IPS-18a (cell line): ENCODE results near the gene HK3.

Experiments used
- H3K27ac ChIP-seq: one replicate; pipeline ENCODE4 v1.5.1; 2013; ENCODE audit warnings: low read length
- H3K27me3 ChIP-seq: one replicate; pipeline ENCODE4 v1.6.1; 2013; ENCODE audit warnings: mild to moderate bottlenecking, low read length; ENCODE audit not compliant: control insufficient read depth, insufficient read depth
- H3K36me3 ChIP-seq: one replicate; pipeline ENCODE4 v1.6.1; 2013; ENCODE audit warnings: low read depth, low read length; ENCODE audit not compliant: control insufficient read depth
- H3K4me1 ChIP-seq: one replicate; pipeline ENCODE4 v1.6.1; 2013; ENCODE audit warnings: low read depth, low read length; ENCODE audit not compliant: control insufficient read depth
- H3K4me3 ChIP-seq: one replicate; pipeline ENCODE4 v1.5.1; 2013; ENCODE audit warnings: low read length
- H3K9ac ChIP-seq: one replicate; pipeline ENCODE4 v1.6.1; 2013; ENCODE audit warnings: mild to moderate bottlenecking, low read length, moderate library complexity
- H3K9me3 ChIP-seq: one replicate; pipeline ENCODE4 v1.6.1; 2013; ENCODE audit warnings: low read depth, low read length; ENCODE audit not compliant: control insufficient read depth

HK3 gene

DNA sequence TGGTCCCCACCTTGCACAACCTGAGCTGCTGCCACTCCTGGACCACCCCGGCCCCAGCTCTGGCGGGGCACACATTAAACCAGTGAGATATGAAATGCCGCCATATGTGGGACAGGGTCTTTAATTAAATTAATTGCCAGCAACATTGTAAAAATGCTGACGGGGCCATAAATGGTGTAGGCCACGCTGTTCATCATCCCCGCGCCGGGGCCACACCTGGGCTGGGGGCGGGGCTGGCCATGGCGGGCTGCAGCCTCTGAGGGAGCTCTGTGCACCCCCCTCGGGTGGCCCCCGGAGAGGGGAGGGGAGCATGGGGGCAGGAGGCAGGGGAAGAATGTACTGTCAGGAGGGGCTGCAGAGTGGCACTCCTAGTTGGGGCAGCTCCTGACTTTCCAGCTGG, 47.8 kb downstream of the HK3 start:
- H3K27ac ChIP-seq, result no peak overlapping the region
- no peak overlapping the region for H3K9ac ChIP-seq
- H3K9me3 ChIP-seq, result no peaks in the 10 kb centered on the region
- no peaks in the 10 kb centered on the region for H3K27me3 ChIP-seq
- H3K4me3 ChIP-seq, result no peak overlapping the region
- no peaks in the 10 kb centered on the region for H3K4me1 ChIP-seq
- no peaks in the 10 kb centered on the region for H3K36me3 ChIP-seq

DNA sequence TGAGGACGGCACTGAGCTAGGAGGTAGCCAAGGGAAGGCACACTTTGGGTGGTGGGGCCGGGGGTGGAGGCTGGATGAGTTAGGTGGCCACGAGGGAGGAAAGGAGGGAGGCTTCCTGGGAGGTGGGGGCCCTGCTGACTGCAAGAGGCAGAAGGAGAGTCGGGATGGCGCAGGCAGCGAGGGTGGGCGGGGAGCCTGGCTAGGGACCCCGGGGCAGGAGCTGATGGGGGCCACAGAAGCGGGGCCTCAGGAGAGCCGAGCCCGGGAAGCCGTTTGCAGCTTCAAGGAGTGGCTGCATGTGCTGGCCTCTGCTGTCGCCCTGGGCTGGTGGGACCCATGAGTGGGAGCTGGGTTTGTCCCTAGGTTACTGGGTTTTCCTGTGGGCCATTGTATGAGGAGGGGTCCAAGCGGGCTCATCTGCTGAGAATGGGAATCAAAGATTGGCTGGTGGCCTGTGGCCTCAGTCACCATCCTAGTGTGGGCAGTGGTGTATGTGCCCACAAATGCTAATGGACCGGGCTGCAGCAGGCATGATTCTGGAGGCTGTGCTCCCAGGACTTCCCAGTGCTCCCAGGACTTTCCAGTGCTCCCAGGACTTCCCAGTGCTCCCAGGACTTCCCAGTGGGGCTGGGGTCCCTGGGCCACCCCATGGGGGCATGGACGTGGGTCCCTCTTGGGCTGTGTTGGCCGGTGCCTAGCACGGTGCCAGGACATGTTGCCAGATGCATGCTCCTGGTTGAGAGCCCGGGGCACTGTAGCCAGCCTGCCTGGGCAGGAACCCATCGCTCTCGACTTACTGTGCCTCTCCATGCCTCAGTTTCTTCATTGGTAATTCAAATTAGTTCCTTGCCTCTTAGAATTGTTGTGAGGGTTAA, 48.5 kb downstream of the HK3 start:
- H3K36me3 ChIP-seq, result no peaks in the 10 kb centered on the region
- no peak overlapping the region for H3K4me3 ChIP-seq
- H3K9ac ChIP-seq, result no peak overlapping the region
- H3K9me3 ChIP-seq, result no peaks in the 10 kb centered on the region
- no peaks in the 10 kb centered on the region for H3K4me1 ChIP-seq
- H3K27ac ChIP-seq, result no peak overlapping the region
- no peaks in the 10 kb centered on the region for H3K27me3 ChIP-seq

DNA sequence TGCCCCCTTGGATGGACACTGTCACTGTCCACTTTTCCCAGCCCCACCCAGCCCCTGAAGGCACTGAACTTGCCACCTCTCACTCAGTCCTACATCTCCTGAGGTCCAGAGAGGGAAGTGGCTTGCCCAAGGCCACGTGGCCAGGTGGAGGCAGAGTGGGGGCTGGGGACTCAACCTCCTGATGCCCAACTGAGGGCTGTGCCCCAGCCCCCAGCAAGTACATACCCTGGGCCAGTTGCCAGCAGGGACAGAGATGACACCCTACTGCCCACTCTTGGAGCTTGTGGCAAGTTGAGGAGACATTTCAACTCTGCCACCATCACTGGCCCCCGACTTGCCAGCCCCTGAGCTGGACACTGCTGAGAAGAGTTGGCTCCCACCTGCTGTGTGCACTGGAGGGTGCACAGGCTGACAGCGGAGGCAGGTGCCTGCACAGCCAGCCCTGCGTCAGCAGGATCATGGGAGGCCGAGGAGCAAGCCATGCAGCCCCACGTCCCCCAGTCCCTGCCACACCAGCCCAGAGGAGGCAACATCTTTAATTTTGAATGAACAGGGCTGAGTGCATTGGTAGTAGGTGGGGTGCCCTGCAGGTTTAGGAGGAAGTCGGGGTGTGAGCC, 49.4 kb downstream of the HK3 start:
- Histone ChIP-seq H3K36me3 (no peaks in the 10 kb centered on the region), H3K4me3 (no peak overlapping the region), H3K9ac (no peak overlapping the region), H3K9me3 (no peaks in the 10 kb centered on the region), H3K27me3 (no peaks in the 10 kb centered on the region), H3K27ac (no peak overlapping the region), H3K4me1 (no peaks in the 10 kb centered on the region)

DNA sequence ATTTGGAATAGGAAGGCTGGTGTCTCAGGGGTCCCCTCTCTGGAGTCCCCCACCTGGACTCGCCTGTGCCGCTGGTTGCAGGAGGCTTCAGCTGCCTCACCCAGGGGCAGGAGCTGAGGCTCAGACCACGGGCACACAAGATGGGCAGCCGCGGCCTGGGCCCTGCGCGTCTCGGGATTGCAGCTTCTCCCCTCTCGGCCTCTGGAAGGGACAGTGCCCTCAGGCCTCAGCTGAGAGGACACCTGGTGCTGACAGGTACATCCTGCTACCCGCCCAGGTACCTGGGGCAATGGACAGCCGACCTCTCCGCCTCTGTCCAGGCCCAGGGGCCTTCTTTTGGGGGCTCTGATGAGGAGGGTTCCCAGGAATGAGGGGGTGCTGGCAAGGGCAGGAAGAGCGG, 50.5 kb downstream of the HK3 start:
- H3K36me3 ChIP-seq, result no peaks in the 10 kb centered on the region
- no peaks in the 10 kb centered on the region for H3K9me3 ChIP-seq
- H3K4me3 ChIP-seq, result no peak overlapping the region
- H3K27me3 ChIP-seq, result no peaks in the 10 kb centered on the region
- H3K27ac ChIP-seq, result no peak overlapping the region
- no peaks in the 10 kb centered on the region for H3K4me1 ChIP-seq
- H3K9ac ChIP-seq, result no peak overlapping the region

DNA sequence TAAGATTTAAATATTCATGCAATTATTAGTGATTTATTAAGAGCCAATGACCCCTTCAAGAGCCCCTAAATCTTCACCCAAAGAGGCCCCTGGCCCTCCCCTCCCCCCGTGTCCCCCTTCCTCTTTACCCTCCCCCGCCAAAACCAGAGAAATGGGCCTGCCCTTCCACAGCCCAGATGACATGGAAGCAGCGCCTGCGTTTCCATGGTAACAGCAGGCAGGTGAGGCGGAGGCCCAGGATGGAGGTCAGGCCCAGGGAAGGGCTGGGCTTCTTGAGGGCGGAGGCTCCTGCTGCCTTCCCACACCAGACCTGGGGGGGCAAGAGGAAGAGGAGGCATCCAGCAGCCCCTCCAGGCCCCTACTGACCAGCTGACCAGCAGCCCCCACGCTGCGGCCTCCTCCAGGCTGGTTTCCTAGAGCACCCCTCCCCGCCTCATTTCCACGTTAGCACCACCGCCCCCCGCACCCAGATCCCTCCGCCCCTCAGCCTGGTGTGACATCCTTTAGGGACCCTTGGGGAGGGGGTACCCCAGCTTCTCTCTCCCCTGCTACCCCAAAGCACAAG, 51.3 kb downstream of the HK3 start:
- Histone ChIP-seq H3K9ac (no peak overlapping the region), H3K36me3 (no peaks in the 10 kb centered on the region), H3K4me3 (no peak overlapping the region), H3K9me3 (no peaks in the 10 kb centered on the region), H3K4me1 (no peaks in the 10 kb centered on the region), H3K27ac (no peak overlapping the region), H3K27me3 (no peaks in the 10 kb centered on the region)

DNA sequence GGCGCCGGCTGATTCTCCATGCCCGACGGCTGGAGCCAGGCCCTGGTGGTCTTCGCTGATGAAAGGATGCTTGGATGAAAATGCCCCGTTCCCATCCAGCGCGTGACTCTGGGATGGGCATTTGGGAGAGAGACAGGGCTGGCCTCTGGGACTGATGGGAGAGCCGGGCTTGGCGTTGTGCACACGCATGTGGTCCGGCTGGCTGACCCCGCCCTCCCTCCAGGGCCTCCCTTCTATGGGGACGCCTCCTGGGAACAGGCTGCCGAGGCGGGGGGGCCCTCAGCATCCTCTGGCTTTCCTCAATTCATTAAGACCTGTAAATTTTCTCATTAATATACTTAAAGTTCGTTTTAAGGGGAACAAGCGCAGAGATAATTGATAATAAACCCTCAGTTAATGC, 52.0 kb downstream of the HK3 start:
- no peaks in the 10 kb centered on the region for H3K36me3 ChIP-seq
- H3K9me3 ChIP-seq, result no peaks in the 10 kb centered on the region
- no peaks in the 10 kb centered on the region for H3K27me3 ChIP-seq
- no peaks in the 10 kb centered on the region for H3K4me1 ChIP-seq
- no peak overlapping the region for H3K27ac ChIP-seq
- H3K4me3 ChIP-seq, result no peak overlapping the region
- H3K9ac ChIP-seq, result no peak overlapping the region

DNA sequence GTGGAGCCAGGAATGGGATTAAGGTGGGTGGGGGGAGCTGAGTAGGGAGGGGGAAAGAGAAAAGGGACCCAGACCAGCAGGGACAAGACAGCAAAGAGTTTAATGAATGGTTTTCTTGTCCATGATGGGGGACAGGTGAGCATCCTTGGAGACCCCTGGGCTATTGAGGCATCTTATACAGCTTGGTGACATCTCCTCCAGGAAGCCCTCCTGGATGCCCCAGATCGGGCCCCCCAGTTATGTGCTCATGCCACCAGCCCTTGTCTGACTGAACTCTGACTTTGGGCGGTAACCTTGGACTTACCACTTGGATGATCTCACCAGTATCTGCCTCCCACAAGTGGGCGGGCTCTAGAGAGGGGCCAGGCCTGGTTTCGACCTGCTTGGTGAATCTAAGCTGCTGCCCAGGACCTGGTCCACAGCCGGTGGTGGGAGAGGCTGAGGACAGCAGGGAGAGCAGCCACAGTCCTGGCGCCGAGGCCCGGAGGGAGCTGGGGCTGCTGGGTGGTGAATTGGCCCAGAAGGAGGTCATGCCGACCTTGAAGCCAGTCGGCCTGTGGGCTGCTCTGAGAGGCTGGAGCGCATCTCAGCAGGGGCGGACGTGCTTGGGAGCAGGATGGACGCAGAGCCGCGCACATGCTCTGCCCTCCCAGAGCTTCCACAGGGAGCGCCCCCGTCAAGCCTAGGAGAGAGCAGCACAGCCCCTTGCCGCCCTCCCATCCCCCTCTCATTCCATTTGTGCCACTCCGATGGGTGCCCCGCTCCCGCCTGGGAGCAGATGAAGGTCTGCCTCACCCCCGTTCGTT, 52.6 kb downstream of the HK3 start:
- Histone ChIP-seq H3K4me1 (no peaks in the 10 kb centered on the region), H3K36me3 (no peaks in the 10 kb centered on the region), H3K9ac (no peak overlapping the region), H3K9me3 (no peaks in the 10 kb centered on the region), H3K4me3 (no peak overlapping the region), H3K27ac (no peak overlapping the region), H3K27me3 (no peaks in the 10 kb centered on the region)

DNA sequence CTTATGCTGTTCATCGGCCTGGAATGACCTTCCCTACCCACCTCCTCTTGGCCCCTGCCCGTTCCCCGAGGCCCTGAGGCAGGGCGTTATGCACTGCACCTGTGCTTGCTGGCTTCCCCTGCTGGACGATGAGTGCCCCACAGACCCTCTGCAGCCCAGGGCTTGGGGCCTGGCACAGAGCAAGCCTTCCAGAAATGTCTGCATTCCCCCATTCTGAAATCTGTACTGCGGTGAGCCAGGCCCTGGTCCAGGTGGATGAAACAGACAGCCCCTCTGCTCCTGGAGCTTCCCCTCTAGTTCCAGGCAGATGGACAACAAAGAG, 53.8 kb downstream of the HK3 start:
- Histone ChIP-seq H3K36me3 (no peaks in the 10 kb centered on the region), H3K27ac (no peak overlapping the region), H3K9ac (no peak overlapping the region), H3K9me3 (no peaks in the 10 kb centered on the region), H3K27me3 (no peaks in the 10 kb centered on the region), H3K4me3 (no peak overlapping the region), H3K4me1 (no peaks in the 10 kb centered on the region)

DNA sequence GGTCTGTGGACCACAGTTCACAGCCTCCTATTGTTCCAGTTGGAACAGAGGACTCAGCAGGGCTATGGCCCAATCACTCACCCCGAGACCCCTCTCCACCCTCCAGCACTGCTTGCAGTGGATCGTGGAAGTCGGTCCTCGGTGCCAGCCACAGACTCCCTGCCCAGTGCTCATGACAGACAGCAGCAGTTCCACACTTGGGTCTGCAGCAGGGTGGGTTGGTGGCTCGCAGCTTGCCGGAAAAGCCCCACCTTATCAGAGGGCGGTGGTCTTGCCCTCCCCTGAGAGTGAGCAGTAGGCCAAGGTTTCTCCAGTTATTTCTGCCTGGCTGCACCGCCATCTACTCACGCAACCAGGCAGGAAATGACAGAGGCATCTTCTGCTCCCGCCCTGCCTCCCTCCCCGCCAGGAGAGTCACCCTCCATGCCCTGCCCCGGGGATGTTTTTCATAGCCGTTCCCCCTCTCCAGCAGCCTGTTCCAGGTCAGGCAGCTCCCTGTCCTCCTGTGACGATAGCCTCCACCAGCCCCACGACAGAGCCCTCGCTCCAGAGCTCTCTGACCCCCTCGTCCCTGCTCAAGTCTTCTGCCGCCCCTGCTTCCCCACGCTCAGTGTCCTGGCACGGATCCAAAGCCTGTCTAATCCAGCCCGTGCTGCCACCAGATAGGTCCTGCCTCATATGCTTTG, 54.3 kb downstream of the HK3 start:
- Histone ChIP-seq H3K4me1 (no peaks in the 10 kb centered on the region), H3K9ac (no peak overlapping the region), H3K4me3 (no peak overlapping the region), H3K9me3 (no peaks in the 10 kb centered on the region), H3K36me3 (no peaks in the 10 kb centered on the region), H3K27me3 (no peaks in the 10 kb centered on the region), H3K27ac (no peak overlapping the region)

DNA sequence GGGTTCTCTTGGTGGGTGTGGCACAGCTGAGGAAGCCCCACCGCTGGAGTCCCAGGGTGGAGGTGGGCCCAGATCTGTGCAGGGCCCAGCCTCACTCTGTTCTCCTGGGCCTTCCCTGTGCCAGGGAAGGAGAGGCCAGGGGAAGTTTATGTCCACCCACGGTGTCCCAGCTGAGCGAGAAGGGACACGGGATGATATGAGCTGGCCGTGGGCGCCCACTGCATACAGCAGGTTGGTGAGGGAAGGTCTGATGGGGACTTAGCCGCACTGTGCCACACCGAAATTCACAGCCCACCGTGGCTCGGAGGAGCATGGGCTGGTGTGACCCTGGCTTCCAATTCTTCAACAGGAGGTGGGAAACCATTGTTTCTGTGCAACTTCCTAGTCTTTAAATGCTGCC, 54.9 kb downstream of the HK3 start:
- no peaks in the 10 kb centered on the region for H3K36me3 ChIP-seq
- no peaks in the 10 kb centered on the region for H3K9me3 ChIP-seq
- H3K4me1 ChIP-seq, result no peaks in the 10 kb centered on the region
- no peak overlapping the region for H3K4me3 ChIP-seq
- H3K9ac ChIP-seq, result no peak overlapping the region
- H3K27ac ChIP-seq, result no peak overlapping the region
- H3K27me3 ChIP-seq, result no peaks in the 10 kb centered on the region

DNA sequence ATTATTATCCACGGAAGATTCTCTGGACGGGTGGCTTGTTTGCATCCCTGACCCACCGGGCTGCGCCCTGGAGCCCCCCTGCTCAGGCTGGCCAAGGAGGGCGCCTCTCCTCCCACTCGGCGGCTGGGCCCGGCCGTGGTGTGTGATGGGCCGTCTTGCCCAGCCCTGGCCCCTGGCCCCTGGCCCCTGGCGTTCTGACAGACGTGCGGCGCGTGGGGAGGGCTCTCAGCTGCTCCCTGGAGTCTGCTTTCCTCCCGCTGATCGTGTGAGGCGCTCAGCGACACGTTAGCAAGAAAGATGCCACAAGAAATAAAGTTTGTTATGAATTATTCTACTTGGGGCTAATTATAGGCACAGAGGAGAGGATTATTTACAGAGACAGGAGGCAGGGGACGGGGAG, 55.5 kb downstream of the HK3 start:
- peaks cover 6% of the 10 kb centered on the region for H3K27me3 ChIP-seq
- no peaks in the 10 kb centered on the region for H3K4me1 ChIP-seq
- H3K4me3 ChIP-seq, result no peak overlapping the region
- no peaks in the 10 kb centered on the region for H3K9me3 ChIP-seq
- no peaks in the 10 kb centered on the region for H3K36me3 ChIP-seq
- no peak overlapping the region for H3K27ac ChIP-seq
- H3K9ac ChIP-seq, result no peak overlapping the region
